ENCODE data around the gene ELF3. TPM values are rescaled to one million over a fixed set of nuclear protein-coding genes. Genes with fewer than 3 reads are reported as not detected.
A peak's percentile ranks its signal among the peaks of the same experiment; 100 is the strongest.

The ELF3 gene
- total RNA-seq, 2 donors from 2014 or later: 11.8 to 13.2 TPM

- peaks cover 35% of the 10 kb centered on the region for H3K36me3 Mint-ChIP-seq (ENCODE audit: low read depth)
Observed at GRCh38 chr1:202007304-202007703, 3.1 kb upstream of the ELF3 start.

GRCh38 chr1:202007805-202008489 lies 2.4 kb upstream of the ELF3 start:
- no peak overlapping the region for H3K9ac ChIP-seq (ENCODE audit: extremely low read depth, low read length, poor library complexity, severe bottlenecking)
- no peak overlapping the region for H3K27ac ChIP-seq (ENCODE audit: low read depth, low read length)
- peak overlapping the region; percentile 53 for H3K4me3 ChIP-seq (ENCODE audit: low read length)
- Mint-ChIP-seq H3K4me1 (peaks cover 44% of the 10 kb centered on the region), H3K36me3 (ENCODE audit: low read depth) (peaks cover 33% of the 10 kb centered on the region), H3K27me3 (ENCODE audit: insufficient read depth) (no peaks in the 10 kb centered on the region), H3K9me3 (no peaks in the 10 kb centered on the region), H3K27ac (peak overlapping the region; percentile 97), H3K4me3 (peak overlapping the region; percentile 46)
- 53 to 87% methylated on average over 3 to 10 of the region's 11 CpGs for WGBS, 2 experiments (ENCODE audit: insufficient coverage in 1 of 2, insufficient read length in 1 of 2)
- no peaks in the 10 kb centered on the region for H3K9me3 ChIP-seq (ENCODE audit: control insufficient read depth, low read length)
- peak; percentile 93 for DNase-seq
- H3K4me1 ChIP-seq (ENCODE audit: control insufficient read depth, insufficient read depth, low read length): peaks cover 17% of the 10 kb centered on the region
- TF ChIP-seq CTCF (conservative IDR thresholded peaks at IDR 0.05): no peak
- H3K36me3 ChIP-seq (ENCODE audit: control insufficient read depth, insufficient read depth, low read length): peaks cover 32% of the 10 kb centered on the region
- H3K27me3 ChIP-seq (ENCODE audit: control insufficient read depth, insufficient read depth, low read length, poor library complexity, severe bottlenecking): no peaks in the 10 kb centered on the region

More at GRCh38 chr1:202007304-202007703, 3.1 kb upstream of the ELF3 start:
- Histone ChIP-seq H3K4me1 (ENCODE audit: control insufficient read depth, insufficient read depth, low read length) (peaks cover 17% of the 10 kb centered on the region), H3K36me3 (ENCODE audit: control insufficient read depth, insufficient read depth, low read length) (peaks cover 38% of the 10 kb centered on the region), H3K4me3 (ENCODE audit: low read length) (peak overlapping the region; percentile 53), H3K9ac (ENCODE audit: extremely low read depth, low read length, poor library complexity, severe bottlenecking) (no peak overlapping the region), H3K9me3 (ENCODE audit: control insufficient read depth, low read length) (no peaks in the 10 kb centered on the region), H3K27me3 (ENCODE audit: control insufficient read depth, insufficient read depth, low read length, poor library complexity, severe bottlenecking) (no peaks in the 10 kb centered on the region), H3K27ac (ENCODE audit: low read depth, low read length) (peak overlapping the region; percentile 44)
- Mint-ChIP-seq H3K4me1 (peaks cover 44% of the 10 kb centered on the region), H3K27me3 (ENCODE audit: insufficient read depth) (no peaks in the 10 kb centered on the region), H3K27ac (peak overlapping the region; percentile 97), H3K4me3 (peak overlapping the region; percentile 46), H3K9me3 (no peaks in the 10 kb centered on the region)
- DNase-seq: no peak
- 77 to 87% methylated on average over 4 to 8 of the region's 8 CpGs for WGBS, 2 experiments (ENCODE audit: insufficient coverage in 1 of 2, insufficient read length in 1 of 2)
- TF ChIP-seq CTCF (conservative IDR thresholded peaks at IDR 0.05): no peak

GRCh38 chr1:202009326-202010179 lies 834 bp upstream of the ELF3 start:
- DNase-seq: peak; percentile 94
- TF ChIP-seq CTCF (conservative IDR thresholded peaks at IDR 0.05): peak; percentile 98
- peaks cover 26% of the 10 kb centered on the region for H3K36me3 Mint-ChIP-seq (ENCODE audit: low read depth)
- peak overlapping the region; percentile 69 for H3K4me3 Mint-ChIP-seq
- H3K27ac ChIP-seq (ENCODE audit: low read depth, low read length): peak overlapping the region; percentile 19
- 12 to 24% methylated on average over 9 to 11 of the region's 11 CpGs for WGBS, 2 experiments (ENCODE audit: insufficient coverage in 1 of 2, insufficient read length in 1 of 2)
- no peak overlapping the region for H3K9ac ChIP-seq (ENCODE audit: extremely low read depth, low read length, poor library complexity, severe bottlenecking)
- no peaks in the 10 kb centered on the region for H3K9me3 ChIP-seq (ENCODE audit: control insufficient read depth, low read length)
- H3K27me3 ChIP-seq (ENCODE audit: control insufficient read depth, insufficient read depth, low read length, poor library complexity, severe bottlenecking): no peaks in the 10 kb centered on the region
- H3K27me3 Mint-ChIP-seq (ENCODE audit: insufficient read depth): no peaks in the 10 kb centered on the region
- no peaks in the 10 kb centered on the region for H3K9me3 Mint-ChIP-seq
- peak overlapping the region; percentile 96 for H3K27ac Mint-ChIP-seq
- peaks cover 17% of the 10 kb centered on the region for H3K36me3 ChIP-seq (ENCODE audit: control insufficient read depth, insufficient read depth, low read length)
- H3K4me1 ChIP-seq (ENCODE audit: control insufficient read depth, insufficient read depth, low read length): peaks cover 17% of the 10 kb centered on the region
- peak overlapping the region; percentile 32 for H3K4me3 ChIP-seq (ENCODE audit: low read length)
- H3K4me1 Mint-ChIP-seq: peaks cover 43% of the 10 kb centered on the region

All from endodermal cell (in vitro differentiated cells).